ENCODE data around the gene SLIT3.

Gene SLIT3

GRCh38 chr5:169013846-169014245, 287.1 kb downstream of the SLIT3 start:
- no peak for DNase-seq

GRCh38 chr5:169013208-169013728, 287.7 kb downstream of the SLIT3 start:
- no peak for DNase-seq

GRCh38 chr5:169012450-169012849, 288.5 kb downstream of the SLIT3 start:
- no peak for DNase-seq

- DNase-seq, result no peak
Observed at GRCh38 chr5:169011451-169011850, 289.5 kb downstream of the SLIT3 start.

- no peak for DNase-seq
Observed at GRCh38 chr5:169011009-169011408, 289.9 kb downstream of the SLIT3 start.

- no peak for DNase-seq
Observed at GRCh38 chr5:169009123-169009522, 291.8 kb downstream of the SLIT3 start.

GRCh38 chr5:169006842-169007790, 293.8 kb downstream of the SLIT3 start:
- no peak for DNase-seq

- no peak for DNase-seq
Observed at GRCh38 chr5:169004551-169004950, 296.4 kb downstream of the SLIT3 start.

GRCh38 chr5:169003721-169004541, 297.0 kb downstream of the SLIT3 start:
- DNase-seq, result no peak

- no peak for DNase-seq
Observed at GRCh38 chr5:169002953-169003555, 297.9 kb downstream of the SLIT3 start.

- no peak for DNase-seq
Observed at GRCh38 chr5:169001394-169001793, 299.5 kb downstream of the SLIT3 start.

- DNase-seq, result no peak
Observed at GRCh38 chr5:168995024-168995423, 305.9 kb downstream of the SLIT3 start.

- DNase-seq, result no peak
Observed at GRCh38 chr5:168992687-168993086, 308.3 kb downstream of the SLIT3 start.

GRCh38 chr5:168992016-168992415, 308.9 kb downstream of the SLIT3 start:
- DNase-seq, result no peak

GRCh38 chr5:168991311-168991710, 309.6 kb downstream of the SLIT3 start:
- no peak for DNase-seq

- DNase-seq, result no peak
Observed at GRCh38 chr5:168990679-168991078, 310.3 kb downstream of the SLIT3 start.

GRCh38 chr5:168989731-168990505, 311.0 kb downstream of the SLIT3 start:
- no peak for DNase-seq

GRCh38 chr5:168988699-168989098, 312.2 kb downstream of the SLIT3 start:
- no peak for DNase-seq

GRCh38 chr5:168987543-168988300, 313.2 kb downstream of the SLIT3 start:
- peak; percentile 61 for DNase-seq

- DNase-seq, result no peak
Observed at GRCh38 chr5:168985454-168985853, 315.5 kb downstream of the SLIT3 start.

- no peak for DNase-seq
Observed at GRCh38 chr5:168984135-168984675, 316.7 kb downstream of the SLIT3 start.

Measured in stimulated activated CD4-positive, alpha-beta T cell treated with anti-CD3 and anti-CD28 coated beads, Interleukin-4, amount 100 ng/mL, for 1 hour (primary cell).